Stimulated activated CD8-positive, alpha-beta memory T cell treated with anti-CD3 and anti-CD28 coated beads, Interleukin-12 subunit alpha, Interleukin-12 subunit beta, amount 100 ng/mL, for 1 hour (primary cell): Measurements from ENCODE around the gene MORN5.

ENCODE experiments used
- DNase-seq: peaks from one replicate; pipeline ENCODE4 v3.0.0-alpha.2; 2020; ENCODE audit warnings: low read depth

The MORN5 gene

GRCh38 chr9:122192261-122192875, 32.7 kb downstream of the MORN5 start:
- DNase-seq, result no peak

GRCh38 chr9:122192914-122193525, 33.3 kb downstream of the MORN5 start:
- DNase-seq, result no peak

GRCh38 chr9:122193651-122194050, 33.9 kb downstream of the MORN5 start:
- DNase-seq, result no peak

- no peak for DNase-seq
Observed at GRCh38 chr9:122195875-122196274, 36.2 kb downstream of the MORN5 start.

GRCh38 chr9:122197426-122197825, 37.7 kb downstream of the MORN5 start:
- DNase-seq, result no peak

GRCh38 chr9:122197882-122198281, 38.2 kb downstream of the MORN5 start:
- no peak for DNase-seq

- DNase-seq, result no peak
Observed at GRCh38 chr9:122200960-122201595, 41.4 kb downstream of the MORN5 start.

GRCh38 chr9:122201641-122202040, 41.9 kb downstream of the MORN5 start:
- DNase-seq, result no peak

GRCh38 chr9:122202111-122202510, 42.4 kb downstream of the MORN5 start:
- DNase-seq, result no peak

GRCh38 chr9:122204055-122204454, 44.3 kb downstream of the MORN5 start:
- no peak for DNase-seq

GRCh38 chr9:122204491-122204890, 44.8 kb downstream of the MORN5 start:
- no peak for DNase-seq

- DNase-seq, result no peak
Observed at GRCh38 chr9:122205176-122205575, 45.5 kb downstream of the MORN5 start.

GRCh38 chr9:122206118-122207046, 46.7 kb downstream of the MORN5 start:
- no peak for DNase-seq

- no peak for DNase-seq
Observed at GRCh38 chr9:122207096-122207495, 47.4 kb downstream of the MORN5 start.

- DNase-seq, result no peak
Observed at GRCh38 chr9:122209451-122209850, 49.7 kb downstream of the MORN5 start.

- no peak for DNase-seq
Observed at GRCh38 chr9:122212473-122213004, 52.8 kb downstream of the MORN5 start.

GRCh38 chr9:122213102-122213588, 53.4 kb downstream of the MORN5 start:
- no peak for DNase-seq

- no peak for DNase-seq
Observed at GRCh38 chr9:122213589-122214413, 54.1 kb downstream of the MORN5 start.

GRCh38 chr9:122214507-122214906, 54.8 kb downstream of the MORN5 start:
- DNase-seq, result no peak

GRCh38 chr9:122215663-122216062, 56.0 kb downstream of the MORN5 start:
- no peak for DNase-seq

- no peak for DNase-seq
Observed at GRCh38 chr9:122216138-122216797, 56.6 kb downstream of the MORN5 start.
